Measurements from ENCODE around the gene CNPY1. TPM values are rescaled to one million over a fixed set of nuclear protein-coding genes. Genes with fewer than 3 reads are reported as not detected.

The CNPY1 gene
- total RNA-seq, 1 experiment from 2014 or later = not detected

DNA sequence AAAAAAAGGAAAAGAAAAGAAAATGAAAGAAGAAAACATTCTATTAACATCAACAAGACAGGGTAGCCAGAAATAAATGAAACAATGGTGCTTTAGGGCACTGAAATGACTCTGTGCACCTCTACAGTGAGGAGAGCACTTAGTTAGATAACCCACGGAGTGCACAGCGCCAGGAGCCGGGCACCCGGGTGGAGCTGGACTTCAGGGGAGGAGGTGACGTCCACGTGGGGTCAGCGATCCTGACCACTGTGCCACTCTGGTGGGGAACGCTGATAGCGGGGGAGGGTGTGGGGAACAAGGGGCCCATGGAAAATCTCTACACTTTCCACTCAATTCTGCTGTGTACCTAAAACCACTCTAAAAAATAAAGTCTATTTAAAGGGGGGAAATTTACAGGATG, 15.7 kb upstream of the CNPY1 start:
- H3K36me3 Mint-ChIP-seq (ENCODE audit: insufficient read depth, unreplicated experiment) = no peaks in the 10 kb centered on the region
- no peak overlapping the region for H3K4me3 Mint-ChIP-seq (ENCODE audit: unreplicated experiment)
- H3K27ac Mint-ChIP-seq (ENCODE audit: unreplicated experiment) = no peak overlapping the region
- intact Hi-C loops (cut with micrococcal nuclease; ENCODE audit: unreplicated experiment) = no loop called here
- no peaks in the 10 kb centered on the region for H3K27me3 Mint-ChIP-seq (ENCODE audit: insufficient read depth, unreplicated experiment)
- Histone ChIP-seq H3K36me3 (ENCODE audit: control insufficient read depth, insufficient read depth, low read length) (no peaks in the 10 kb centered on the region), H3K4me1 (no peaks in the 10 kb centered on the region), H3K4me3 (ENCODE audit: low read depth, low read length) (no peak overlapping the region), H3K9me3 (no peaks in the 10 kb centered on the region), H3K27me3 (replicated peaks; ENCODE audit: control insufficient read depth, insufficient read depth, low read length) (no peaks in the 10 kb centered on the region)
- H3K4me1 Mint-ChIP-seq (ENCODE audit: low read depth, unreplicated experiment) = no peaks in the 10 kb centered on the region
- BruUV-seq (replicated peaks) = no TSS peak
- DNase-seq = no peak
- POLR2A ChIA-PET = no interaction called here
- CTCF ChIA-PET = no interaction called here
- TF ChIP-seq CTCF (IDR thresholded peaks at IDR 0.05; ENCODE audit: insufficient read depth in 1 of 2, low read depth in 1 of 2, low read length in 1 of 2, severe bottlenecking in 1 of 2, unreplicated experiment in 1 of 2) = no peak
- H3K9me3 Mint-ChIP-seq (ENCODE audit: unreplicated experiment) = no peaks in the 10 kb centered on the region

- Histone ChIP-seq H3K27me3 (replicated peaks; ENCODE audit: control insufficient read depth, insufficient read depth, low read length) (no peaks in the 10 kb centered on the region), H3K4me3 (ENCODE audit: low read depth, low read length) (no peak overlapping the region), H3K4me1 (no peaks in the 10 kb centered on the region), H3K36me3 (ENCODE audit: control insufficient read depth, insufficient read depth, low read length) (no peaks in the 10 kb centered on the region), H3K9me3 (no peaks in the 10 kb centered on the region)
- CTCF ChIA-PET = no interaction called here
- BruUV-seq (replicated peaks) = no TSS peak
- no peaks in the 10 kb centered on the region for H3K4me1 Mint-ChIP-seq (ENCODE audit: low read depth, unreplicated experiment)
- H3K4me3 Mint-ChIP-seq (ENCODE audit: unreplicated experiment) = no peak overlapping the region
- no peak for TF ChIP-seq CTCF (IDR thresholded peaks at IDR 0.05; ENCODE audit: insufficient read depth in 1 of 2, low read depth in 1 of 2, low read length in 1 of 2, severe bottlenecking in 1 of 2, unreplicated experiment in 1 of 2)
- POLR2A ChIA-PET = no interaction called here
- H3K9me3 Mint-ChIP-seq (ENCODE audit: unreplicated experiment) = no peaks in the 10 kb centered on the region
- no peak overlapping the region for H3K27ac Mint-ChIP-seq (ENCODE audit: unreplicated experiment)
- no peaks in the 10 kb centered on the region for H3K27me3 Mint-ChIP-seq (ENCODE audit: insufficient read depth, unreplicated experiment)
- no peaks in the 10 kb centered on the region for H3K36me3 Mint-ChIP-seq (ENCODE audit: insufficient read depth, unreplicated experiment)
- no peak for DNase-seq
- intact Hi-C loops (cut with micrococcal nuclease; ENCODE audit: unreplicated experiment) = no loop called here
Measured at GRCh38 chr7:155560982-155561686, 14.8 kb upstream of the CNPY1 start.

- CTCF ChIA-PET = no interaction called here
- Histone ChIP-seq H3K36me3 (ENCODE audit: control insufficient read depth, insufficient read depth, low read length) (no peaks in the 10 kb centered on the region), H3K4me1 (no peaks in the 10 kb centered on the region), H3K9me3 (no peaks in the 10 kb centered on the region), H3K4me3 (ENCODE audit: low read depth, low read length) (no peak overlapping the region), H3K27me3 (replicated peaks; ENCODE audit: control insufficient read depth, insufficient read depth, low read length) (no peaks in the 10 kb centered on the region)
- Mint-ChIP-seq H3K9me3 (ENCODE audit: unreplicated experiment) (no peaks in the 10 kb centered on the region), H3K27ac (ENCODE audit: unreplicated experiment) (no peak overlapping the region), H3K36me3 (ENCODE audit: insufficient read depth, unreplicated experiment) (no peaks in the 10 kb centered on the region), H3K27me3 (ENCODE audit: insufficient read depth, unreplicated experiment) (no peaks in the 10 kb centered on the region), H3K4me3 (ENCODE audit: unreplicated experiment) (no peak overlapping the region), H3K4me1 (ENCODE audit: low read depth, unreplicated experiment) (no peaks in the 10 kb centered on the region)
- no peak for TF ChIP-seq CTCF (IDR thresholded peaks at IDR 0.05; ENCODE audit: insufficient read depth in 1 of 2, low read depth in 1 of 2, low read length in 1 of 2, severe bottlenecking in 1 of 2, unreplicated experiment in 1 of 2)
- no peak for DNase-seq
- intact Hi-C loops (cut with micrococcal nuclease; ENCODE audit: unreplicated experiment) = no loop called here
- no TSS peak for BruUV-seq (replicated peaks)
- POLR2A ChIA-PET = no interaction called here
Measured at GRCh38 chr7:155560196-155560885, 14.0 kb upstream of the CNPY1 start.

Measured in Caco-2 (cell line).